GM13976 (cell line): ENCODE results near the gene RIN3.

Source experiments
- DNase-seq: peaks from one replicate; pipeline ENCODE4 v3.0.0; 2012; ENCODE audit warnings: low spot score
- in situ Hi-C: fragments of 300-500 bp; cut with MboI; formaldehyde crosslinking; loops from one replicate; pipeline ENCODE4 v1.12.0; 2022; ENCODE audit warnings: low sequenced_read_pairs, mixed read lengths, inconsistent platforms; ENCODE audit not compliant: unreplicated experiment
- TF ChIP-seq, protein P1 (sequence below): IDR thresholded peaks from 2 replicates; pipeline ENCODE4 v1.5.1; 2012; ENCODE audit warnings: borderline replicate concordance, mild to moderate bottlenecking; ENCODE audit not compliant: insufficient read depth; ENCODE audit errors: extremely low read depth, missing control alignments, control extremely low read depth

The RIN3 gene

DNA sequence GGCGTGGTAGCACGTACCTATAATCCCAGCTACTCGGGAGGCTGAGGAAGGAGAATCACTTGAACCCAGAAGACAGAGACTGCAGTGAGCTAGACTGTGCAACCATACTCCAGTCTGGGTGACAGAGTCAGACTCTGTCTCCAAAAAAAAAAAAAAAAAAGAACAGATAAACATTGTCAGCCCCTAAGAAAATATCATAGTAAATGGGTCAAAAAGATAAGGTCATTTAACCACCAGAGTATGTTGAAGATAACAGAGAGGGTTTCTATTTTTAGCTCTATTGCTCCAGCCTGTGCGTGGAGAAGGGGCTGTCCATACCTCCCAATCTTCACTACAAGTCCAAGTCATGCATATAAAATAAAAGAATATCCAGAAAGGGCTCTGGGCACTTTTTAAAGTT is 219.4 kb downstream of the RIN3 start:
- no peak for DNase-seq
- in situ Hi-C loops: no loop called here
- TF ChIP-seq, protein P1, sequence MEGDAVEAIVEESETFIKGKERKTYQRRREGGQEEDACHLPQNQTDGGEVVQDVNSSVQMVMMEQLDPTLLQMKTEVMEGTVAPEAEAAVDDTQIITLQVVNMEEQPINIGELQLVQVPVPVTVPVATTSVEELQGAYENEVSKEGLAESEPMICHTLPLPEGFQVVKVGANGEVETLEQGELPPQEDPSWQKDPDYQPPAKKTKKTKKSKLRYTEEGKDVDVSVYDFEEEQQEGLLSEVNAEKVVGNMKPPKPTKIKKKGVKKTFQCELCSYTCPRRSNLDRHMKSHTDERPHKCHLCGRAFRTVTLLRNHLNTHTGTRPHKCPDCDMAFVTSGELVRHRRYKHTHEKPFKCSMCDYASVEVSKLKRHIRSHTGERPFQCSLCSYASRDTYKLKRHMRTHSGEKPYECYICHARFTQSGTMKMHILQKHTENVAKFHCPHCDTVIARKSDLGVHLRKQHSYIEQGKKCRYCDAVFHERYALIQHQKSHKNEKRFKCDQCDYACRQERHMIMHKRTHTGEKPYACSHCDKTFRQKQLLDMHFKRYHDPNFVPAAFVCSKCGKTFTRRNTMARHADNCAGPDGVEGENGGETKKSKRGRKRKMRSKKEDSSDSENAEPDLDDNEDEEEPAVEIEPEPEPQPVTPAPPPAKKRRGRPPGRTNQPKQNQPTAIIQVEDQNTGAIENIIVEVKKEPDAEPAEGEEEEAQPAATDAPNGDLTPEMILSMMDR: no peak

DNA sequence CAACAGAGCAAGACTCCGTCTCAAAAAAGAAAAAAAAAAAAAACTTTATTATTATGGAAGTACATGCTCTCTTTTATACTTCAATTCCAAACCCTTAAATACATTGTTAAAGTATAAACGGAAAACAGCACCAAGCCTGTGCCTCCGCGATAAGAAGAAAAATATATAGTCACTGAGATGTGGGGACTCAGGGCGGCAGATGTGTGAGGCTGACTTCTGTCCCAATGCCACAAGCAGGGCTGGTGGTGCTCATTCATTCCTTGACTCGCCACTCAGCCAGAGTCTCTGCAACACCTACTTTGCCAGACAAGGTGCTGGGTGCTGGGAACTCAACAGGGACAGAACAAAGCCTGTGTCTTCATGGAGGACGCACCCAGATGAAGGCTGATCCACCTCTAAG is 221.0 kb downstream of the RIN3 start:
- in situ Hi-C loops: no loop called here
- TF ChIP-seq, protein P1: no peak

DNA sequence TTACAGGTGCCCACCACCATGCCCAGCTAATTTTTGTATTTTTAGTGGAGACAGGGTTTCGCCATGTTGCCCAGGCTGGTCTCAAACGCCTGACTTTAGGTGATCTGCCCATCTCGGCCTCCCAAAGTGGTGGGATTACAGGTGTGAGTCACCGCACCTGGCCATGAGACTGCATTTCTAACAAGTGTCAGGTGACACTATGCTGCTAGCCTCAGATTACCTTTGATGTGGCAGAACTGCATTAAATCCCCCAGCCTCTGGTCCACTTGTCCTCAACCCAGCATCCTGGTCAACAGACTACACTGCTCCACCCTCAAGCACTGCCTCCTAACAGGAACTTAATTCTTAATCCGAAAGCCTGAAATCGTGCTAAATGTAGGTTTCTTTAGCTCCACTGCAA is 221.8 kb downstream of the RIN3 start:
- TF ChIP-seq, protein P1: no peak
- DNase-seq: no peak
- in situ Hi-C loops: no loop called here

More for the DNA sequence above, 221.0 kb downstream of the RIN3 start:
- no peak for DNase-seq

DNA sequence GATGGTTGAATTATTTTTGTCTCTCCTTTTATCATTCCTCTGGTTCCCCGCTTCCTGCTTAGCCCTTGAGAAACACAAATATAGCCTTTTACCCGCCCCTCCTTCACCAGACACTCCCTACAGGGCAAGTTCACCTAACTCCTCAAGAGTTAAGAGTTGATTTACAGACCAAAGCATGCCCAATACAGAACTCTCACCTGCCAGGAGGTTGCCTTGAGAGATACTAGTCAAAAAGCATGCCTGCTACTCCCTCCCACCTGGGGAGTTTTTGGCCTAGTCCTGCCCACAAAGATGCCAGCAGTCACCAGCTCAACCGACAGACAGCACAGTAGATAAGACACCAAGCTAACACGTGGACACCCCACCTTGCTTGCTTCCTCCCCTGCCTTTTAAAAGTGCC is 223.6 kb downstream of the RIN3 start:
- in situ Hi-C loops: no loop called here

DNA sequence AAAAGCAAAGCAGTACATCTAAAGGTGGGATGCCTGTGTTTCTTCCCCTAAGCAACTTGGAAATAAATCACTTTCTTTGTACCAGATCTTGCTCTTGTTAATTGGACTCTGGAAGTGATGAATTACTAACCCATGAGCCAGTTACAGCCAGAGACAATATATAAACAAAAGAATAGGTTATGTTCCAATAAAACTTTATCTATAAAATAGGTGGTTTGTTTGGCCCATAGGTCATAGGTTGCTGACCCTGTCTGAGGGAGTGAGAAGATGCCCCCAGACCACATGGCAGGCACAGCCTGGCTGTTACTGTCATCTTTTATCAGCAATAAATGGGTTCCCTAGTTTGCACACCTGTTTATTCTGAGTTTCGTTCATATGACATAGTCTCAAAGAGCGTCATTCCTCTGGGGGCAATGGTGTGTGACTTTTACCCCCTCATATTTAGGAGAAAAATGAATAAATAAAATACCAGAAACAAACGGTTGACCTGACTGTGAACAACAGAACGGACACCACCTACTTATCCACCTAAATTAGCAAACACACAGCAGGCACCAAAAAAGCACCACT is 224.1 kb downstream of the RIN3 start:
- in situ Hi-C loops: no loop called here
- TF ChIP-seq, protein P1: no peak
- DNase-seq: no peak

More for the DNA sequence above, 223.6 kb downstream of the RIN3 start:
- no peak for DNase-seq
- TF ChIP-seq, protein P1: no peak
